OCI-LY7 (cell line): ENCODE results near the gene PLEKHG4B. TPM values are rescaled to one million over a fixed set of nuclear protein-coding genes. Genes with fewer than 3 reads are reported as not detected.
"Not testable (repeated sequence)": the region's sequence is repeated elsewhere in the genome, so short reads cannot be mapped to it uniquely, and the experiment has no call there.

Experiments used
- BruUV-seq: library from RNA; stranded (reverse); fragments of 400-500 nt; replicated peaks from 2 replicates; lab custom pipeline; 2021; lab: Mats Ljungman, UMichigan
- CTCF ChIA-PET: fragments of 300-600 bp; sonication (Branson Sonifier 250); formaldehyde crosslinking; loops from one replicate; lab custom pipeline; 2022; ENCODE audit warnings: antibody characterized with exemption; ENCODE audit not compliant: unreplicated experiment; lab: Charles Lee
- POLR2A ChIA-PET: fragments of 300-600 bp; sonication (Branson Sonifier 250); formaldehyde crosslinking; loops from one replicate; lab custom pipeline; 2022; ENCODE audit warnings: antibody characterized with exemption; lab: Charles Lee
- DNase-seq: peaks from one replicate; pipeline ENCODE4 v3.0.0-alpha.2; 2015; ENCODE audit warnings: low spot score
- H2AFZ ChIP-seq: fragments of 200-600 bp; sonication (generic), shearing (Covaris generic); 2 replicates; pipeline ENCODE4 v1.6.1; 2014; ENCODE audit warnings: mild to moderate bottlenecking, antibody characterized with exemption, low read length, moderate library complexity
- H3K27ac ChIP-seq: fragments of 200-600 bp; sonication (generic); 2 replicates; pipeline ENCODE4 v1.5.1; 2014; ENCODE audit warnings: mixed run types, low read depth, mild to moderate bottlenecking, moderate library complexity, low read length, inconsistent platforms; ENCODE audit not compliant: poor library complexity, severe bottlenecking
- H3K36me3 ChIP-seq: fragments of 200-600 bp; sonication (generic); 2 replicates; pipeline ENCODE4 v1.6.1; 2014; ENCODE audit warnings: mild to moderate bottlenecking, antibody characterized with exemption, low read length, moderate library complexity, mixed read lengths; ENCODE audit not compliant: insufficient read depth
- H3K4me1 ChIP-seq: fragments of 200-600 bp; sonication (generic); 2 replicates; pipeline ENCODE4 v1.5.1; 2014; ENCODE audit warnings: mild to moderate bottlenecking, low read length; ENCODE audit not compliant: insufficient read depth, poor library complexity, severe bottlenecking
- H3K4me2 ChIP-seq: fragments of 200-600 bp; sonication (generic); 2 replicates; pipeline ENCODE4 v1.6.1; 2014; ENCODE audit warnings: mild to moderate bottlenecking, low read length
- H3K4me3 ChIP-seq: fragments of 200-600 bp; sonication (generic); 2 replicates; pipeline ENCODE4 v1.5.1; 2014; ENCODE audit warnings: mild to moderate bottlenecking, low read depth, low read length; ENCODE audit not compliant: poor library complexity, severe bottlenecking
- H3K79me2 ChIP-seq: fragments of 200-600 bp; sonication (generic); 2 replicates; pipeline ENCODE4 v1.6.1; 2016; ENCODE audit warnings: low read depth, mild to moderate bottlenecking, low read length, moderate library complexity, mixed read lengths; ENCODE audit not compliant: insufficient read depth
- H3K9me2 ChIP-seq: fragments of 200-600 bp; sonication (generic); 2 replicates; pipeline ENCODE4 v1.6.1; 2016; ENCODE audit warnings: mild to moderate bottlenecking, low read length, mixed read lengths; ENCODE audit not compliant: insufficient read depth
- H3K9me3 ChIP-seq: fragments of 200-600 bp; sonication (generic); 2 replicates; pipeline ENCODE4 v1.6.1; 2014; ENCODE audit warnings: mild to moderate bottlenecking, mixed run types, low read length, mixed read lengths
- H4K20me1 ChIP-seq: fragments of 200-600 bp; sonication (generic); 2 replicates; pipeline ENCODE4 v1.6.1; 2014; ENCODE audit warnings: mild to moderate bottlenecking, antibody characterized with exemption, low read length, moderate library complexity, mixed read lengths; ENCODE audit not compliant: insufficient read depth
- CTCF ChIP-seq: fragments of 200-600 bp; sonication (generic); conservative IDR thresholded peaks from 2 replicates; pipeline ENCODE4 v1.5.1; 2014; ENCODE audit warnings: mild to moderate bottlenecking, antibody characterized with exemption, low read length, moderate library complexity, mixed read lengths
- EZH2phosphoT487 ChIP-seq: fragments of 200-600 bp; sonication (generic); IDR thresholded peaks from 2 replicates; pipeline ENCODE4 v1.6.1; 2018; ENCODE audit warnings: low read depth, borderline replicate concordance, mild to moderate bottlenecking, mixed run types, antibody characterized with exemption, low read length, moderate library complexity, mixed read lengths
- intact Hi-C: fragments of 100-400 bp; cut with micrococcal nuclease; formaldehyde crosslinking; loops from one replicate; pipeline ENCODE4 v1.10.0; 2022; ENCODE audit not compliant: unreplicated experiment
- total RNA-seq, 2 experiments: library from RNA; depleted of rRNA in 1 of 2; stranded (reverse); fragments of >200 nt in 1 of 2; shearing (Covaris generic) in 1 of 2; gene quantifications; 2 replicates each; pipeline ENCODE4 v1.2.3, GENCODE V29; 2014 to 2022

PLEKHG4B gene
- total RNA-seq, 2 experiments from 2014 or later, result 0.30 to 0.41 TPM

- Histone ChIP-seq H3K36me3 (no peaks in the 10 kb centered on the region), H4K20me1 (no peaks in the 10 kb centered on the region), H3K9me2 (no peaks in the 10 kb centered on the region), H3K27ac (no peak overlapping the region), H2AFZ (no peak overlapping the region), H3K4me3 (no peak overlapping the region), H3K4me1 (no peaks in the 10 kb centered on the region), H3K9me3 (no peaks in the 10 kb centered on the region), H3K79me2 (no peaks in the 10 kb centered on the region), H3K4me2 (no peak overlapping the region)
- POLR2A ChIA-PET, result no interaction called here
- BruUV-seq, result no TSS peak
- CTCF ChIA-PET, result no interaction called here
- DNase-seq, result no peak
- intact Hi-C loops, result no loop called here
- TF ChIP-seq EZH2phosphoT487 (no peak), CTCF (no peak)
Measured at GRCh38 chr5:164244-164643, 72.3 kb downstream of the PLEKHG4B start.

- intact Hi-C loops, result not testable (repeated sequence)
Measured at GRCh38 chr5:164783-165182, 72.8 kb downstream of the PLEKHG4B start.

GRCh38 chr5:166441-167372, 74.7 kb downstream of the PLEKHG4B start:
- CTCF ChIA-PET, result no interaction called here

More at GRCh38 chr5:164783-165182, 72.8 kb downstream of the PLEKHG4B start:
- H3K4me2 ChIP-seq, H3K9me3 ChIP-seq, DNase-seq, H3K27ac ChIP-seq, H3K79me2 ChIP-seq, BruUV-seq, H3K36me3 ChIP-seq, POLR2A ChIA-PET, H3K4me3 ChIP-seq, H4K20me1 ChIP-seq, H3K9me2 ChIP-seq, H3K4me1 ChIP-seq, CTCF ChIA-PET, H2AFZ ChIP-seq: not testable (repeated sequence)

More at GRCh38 chr5:166441-167372, 74.7 kb downstream of the PLEKHG4B start:
- no peaks in the 10 kb centered on the region for H4K20me1 ChIP-seq
- H3K4me3 ChIP-seq, result no peak overlapping the region
- H3K36me3 ChIP-seq, result no peaks in the 10 kb centered on the region
- no peak overlapping the region for H2AFZ ChIP-seq
- no peak overlapping the region for H3K27ac ChIP-seq
- no peaks in the 10 kb centered on the region for H3K9me2 ChIP-seq
- no peaks in the 10 kb centered on the region for H3K9me3 ChIP-seq
- no peak for DNase-seq
- H3K4me2 ChIP-seq, result no peak overlapping the region
- no TSS peak for BruUV-seq
- POLR2A ChIA-PET, result no interaction called here
- no peaks in the 10 kb centered on the region for H3K79me2 ChIP-seq
- no peak for TF ChIP-seq EZH2phosphoT487
- TF ChIP-seq CTCF, result no peak
- H3K4me1 ChIP-seq, result no peaks in the 10 kb centered on the region
- intact Hi-C loops, result no loop called here
